GM23338 (cell line): ENCODE results near the gene RPN1. TPM values are rescaled to one million over a fixed set of nuclear protein-coding genes. Genes with fewer than 3 reads are reported as not detected.

Experiments
- ATAC-seq: fragments of 200-7000 bp; cut with Tn5 transposase; 3 replicates; pipeline ENCODE4 v1.9.1; 2020
- DNase-seq: peaks from one replicate; pipeline ENCODE4 v3.0.0-alpha.2; 2015; ENCODE audit warnings: low spot score
- H2AFZ ChIP-seq: fragments of 200-600 bp; sonication (generic); 2 replicates; pipeline ENCODE4 v1.8.0; 2016; ENCODE audit warnings: antibody characterized with exemption, mild to moderate bottlenecking, moderate library complexity
- H3F3A ChIP-seq: fragments of 200-600 bp; sonication (generic); replicated peaks from 2 replicates; pipeline ENCODE4 v1.8.0; 2017; ENCODE audit warnings: antibody characterized with exemption, mixed run types, low read depth
- H3K27ac ChIP-seq: fragments of 200-600 bp; sonication (generic); 2 replicates; pipeline ENCODE4 v1.6.1; 2016; ENCODE audit warnings: low read depth
- H3K27me3 ChIP-seq: fragments of 200-600 bp; sonication (generic); 2 replicates; pipeline ENCODE4 v1.8.0; 2016; ENCODE audit warnings: mild to moderate bottlenecking, mixed run types, moderate library complexity; ENCODE audit not compliant: insufficient read depth
- H3K36me3 ChIP-seq: fragments of 200-600 bp; sonication (generic); 2 replicates; pipeline ENCODE4 v1.8.0; 2016; ENCODE audit warnings: mild to moderate bottlenecking; ENCODE audit not compliant: insufficient read depth
- H3K4me1 ChIP-seq: fragments of 200-600 bp; sonication (generic); 2 replicates; pipeline ENCODE4 v1.8.0; 2016; ENCODE audit warnings: mild to moderate bottlenecking, moderate library complexity; ENCODE audit not compliant: insufficient read depth
- H3K4me2 ChIP-seq: fragments of 200-600 bp; sonication (generic); 2 replicates; pipeline ENCODE4 v1.7.1; 2017; ENCODE audit warnings: mixed run types
- H3K4me3 ChIP-seq: fragments of 200-600 bp; sonication (generic); 2 replicates; pipeline ENCODE4 v1.6.1; 2016; ENCODE audit warnings: mixed run types
- H3K79me2 ChIP-seq: fragments of 200-600 bp; sonication (generic); replicated peaks from 2 replicates; pipeline ENCODE4 v1.8.0; 2017; ENCODE audit warnings: mild to moderate bottlenecking; ENCODE audit not compliant: insufficient read depth
- H3K9me2 ChIP-seq: fragments of 200-600 bp; sonication (generic); 2 replicates; pipeline ENCODE4 v1.8.0; 2017; ENCODE audit not compliant: insufficient read depth
- H4K20me1 ChIP-seq: fragments of 200-600 bp; sonication (generic); replicated peaks from 2 replicates; pipeline ENCODE4 v1.8.0; 2017; ENCODE audit warnings: mild to moderate bottlenecking; ENCODE audit not compliant: insufficient read depth
- H3K27ac Mint-ChIP-seq: 2 replicates; pipeline ENCODE4 v1.8.0; 2020; ENCODE audit warnings: inconsistent platforms, mild to moderate bottlenecking, moderate library complexity, mixed read lengths
- H3K27me3 Mint-ChIP-seq: 3 replicates; pipeline ENCODE4 v1.8.0; 2022; ENCODE audit warnings: low read depth, mild to moderate bottlenecking, moderate library complexity, mixed read lengths, inconsistent platforms; ENCODE audit not compliant: insufficient read depth, poor library complexity
- H3K36me3 Mint-ChIP-seq: 3 replicates; pipeline ENCODE4 v1.8.0; 2021; ENCODE audit warnings: low read depth, mild to moderate bottlenecking, inconsistent platforms, moderate library complexity, mixed read lengths
- H3K4me1 Mint-ChIP-seq: 3 replicates; pipeline ENCODE4 v1.8.0; 2020; ENCODE audit warnings: mild to moderate bottlenecking, inconsistent platforms, mixed read lengths
- H3K4me3 Mint-ChIP-seq: 3 replicates; pipeline ENCODE4 v1.8.0; 2021; ENCODE audit warnings: moderate library complexity, mild to moderate bottlenecking, inconsistent platforms, mixed read lengths
- H3K9me3 Mint-ChIP-seq: 3 replicates; pipeline ENCODE4 v1.8.0; 2020; ENCODE audit warnings: moderate library complexity, mild to moderate bottlenecking, inconsistent platforms, mixed read lengths
- CREB1 ChIP-seq: fragments of 250-450 bp; sonication (Bioruptor Pico); IDR thresholded peaks from 2 replicates; pipeline ENCODE4 v1.5.0; 2020; ENCODE audit warnings: low read depth, mild to moderate bottlenecking, moderate library complexity
- EZH2 ChIP-seq: fragments of 200-600 bp; sonication (generic); IDR thresholded peaks from one replicate; pipeline ENCODE4 v1.8.0; 2017; ENCODE audit warnings: antibody characterized with exemption, mild to moderate bottlenecking, low read depth; ENCODE audit not compliant: unreplicated experiment
- JUNB ChIP-seq: IDR thresholded peaks from one replicate; pipeline ENCODE4 v1.6.1; 2016; ENCODE audit warnings: antibody characterized with exemption; ENCODE audit not compliant: unreplicated experiment
- POLR2AphosphoS5 ChIP-seq: IDR thresholded peaks from 2 replicates; pipeline ENCODE4 v1.6.1; 2016; ENCODE audit warnings: antibody characterized with exemption, low read depth
- STAT1 ChIP-seq: IDR thresholded peaks from one replicate; pipeline ENCODE4 v1.6.1; 2016; ENCODE audit warnings: antibody characterized with exemption; ENCODE audit not compliant: unreplicated experiment
- ZNF114 ChIP-seq: fragments of 250-450 bp; sonication (Bioruptor Pico); IDR thresholded peaks from 2 replicates; pipeline ENCODE4 v1.5.0; 2020; ENCODE audit warnings: mild to moderate bottlenecking, moderate library complexity
- long read RNA-seq: library from polyadenylated mRNA; unstranded; transcript quantifications from one replicate; pipeline ENCODE4 v2.0.0, GENCODE V29; 2020; ENCODE audit not compliant: unreplicated experiment
- polyA plus RNA-seq: library from polyadenylated mRNA; unstranded; fragments of >200 nt; fragmentation: Nextera tagmentation; extraction: Ambion mirVana; gene quantifications from 2 replicates; pipeline ENCODE4 v1.2.1, GENCODE V29; 2016
- total RNA-seq: library from RNA; depleted of rRNA; stranded (reverse); fragments of >200 nt; shearing (Covaris generic); gene quantifications from 2 replicates; pipeline ENCODE4 v1.2.3, GENCODE V29; 2014; rRNA removed
- TF ChIP-seq, protein P1 (sequence below): IDR thresholded peaks from 2 replicates; pipeline ENCODE4 v1.6.1; 2016; ENCODE audit warnings: antibody characterized with exemption
- TF ChIP-seq, protein P2 (sequence below): IDR thresholded peaks from one replicate; pipeline ENCODE4 v1.6.1; 2018; ENCODE audit warnings: antibody characterized with exemption; ENCODE audit not compliant: unreplicated experiment

RPN1 gene
- total RNA-seq (218 and 231 TPM in 2 replicates), polyA plus RNA-seq (108 and 111 TPM in 2 replicates)
- long read RNA-seq, transcript RPN1-201 (10 exons, 2,314 nt) = major isoform, 65 of 84 reads
- long read RNA-seq, partial matches to known transcripts = 16 of 84 reads
- long read RNA-seq, other reads (novel, unspliced or antisense) = 3 of 84 reads

DNA sequence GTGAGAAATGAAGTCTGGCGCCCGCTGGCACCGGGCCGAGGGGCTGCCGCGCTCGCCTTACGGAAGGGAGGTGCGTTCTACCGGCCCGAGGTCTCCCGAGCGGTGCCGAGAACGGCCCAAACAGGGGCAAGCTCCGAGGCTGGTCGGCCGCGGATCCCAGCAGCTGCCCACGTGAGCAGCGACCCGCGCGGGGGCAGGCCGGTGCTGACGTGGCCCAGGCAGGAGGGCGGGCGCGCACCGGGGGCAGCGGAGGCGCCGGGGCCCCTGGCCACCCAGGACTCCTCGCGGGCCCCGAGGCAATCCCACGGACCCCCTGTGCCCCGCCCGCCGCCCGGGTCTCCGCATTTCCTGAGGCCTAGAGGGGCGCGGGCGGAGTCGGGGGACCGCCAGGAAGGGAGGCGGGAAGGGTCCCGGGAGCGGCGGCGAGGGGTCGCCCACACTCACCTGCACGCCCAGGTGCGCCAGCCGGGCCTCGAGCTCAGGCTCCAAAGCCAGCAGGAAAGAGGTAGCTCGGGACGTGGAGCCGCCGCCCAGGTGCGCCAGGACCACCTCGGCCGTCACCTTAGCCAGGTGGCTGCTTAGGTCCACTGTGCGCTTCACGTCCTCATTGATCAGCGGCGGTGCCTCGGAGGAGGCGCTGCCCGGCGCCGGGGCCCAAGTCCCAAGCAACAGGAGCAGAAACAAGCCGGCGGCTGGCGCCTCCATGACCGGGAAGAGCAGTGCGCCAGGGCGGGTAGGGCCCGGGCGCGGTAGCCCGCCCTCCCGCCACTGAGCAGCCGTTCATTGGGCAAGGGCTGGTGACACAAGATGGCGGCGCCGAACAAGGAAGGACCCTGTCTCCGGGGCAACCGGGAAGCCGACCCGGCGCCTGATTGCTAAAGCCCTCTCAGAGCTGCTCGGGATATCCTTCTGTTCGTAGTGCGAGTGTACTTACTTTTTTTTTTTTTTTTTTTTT lies at the start of gene RPN1:
Gene RPN1 (minus strand): TSS at position 723 of the 955 bp plus-strand sequence. CDS start 18 bp downstream, at position 705.
- Histone ChIP-seq H3K79me2 (peaks cover 52% of the 10 kb centered on the region), H3K36me3 (no peaks in the 10 kb centered on the region; the same call in 1 of the 2 replicates), H3K27ac (peak within 1 kb of the TSS; percentile 92), H4K20me1 (peaks cover 27% of the 10 kb centered on the region; the same call in 1 of the 2 replicates), H3K27me3 (no peaks in the 10 kb centered on the region), H3K4me2 (peak within 1 kb of the TSS; percentile 91), H3K9me2 (peaks cover 6% of the 10 kb centered on the region; the same call in 1 of the 2 replicates), H3K4me1 (peaks cover 9% of the 10 kb centered on the region), H2AFZ (peak within 1 kb of the TSS; percentile 81; the same call in 1 of the 2 replicates), H3K4me3 (peak within 1 kb of the TSS; percentile 82), H3F3A (peaks cover 6% of the 10 kb centered on the region; the same call in 1 of the 2 replicates)
- Mint-ChIP-seq H3K27me3 (peaks cover 6% of the 10 kb centered on the region), H3K4me1 (peaks cover 10% of the 10 kb centered on the region; the same call in 2 of the 3 replicates), H3K4me3 (peak within 1 kb of the TSS; percentile 82), H3K36me3 (no peaks in the 10 kb centered on the region; the same call in 1 of the 3 replicates), H3K9me3 (peaks cover 3% of the 10 kb centered on the region), H3K27ac (peak within 1 kb of the TSS; percentile 92)
- peak; percentile 96 for DNase-seq
- TF ChIP-seq EZH2 (no peak), POLR2AphosphoS5 (peak; percentile 86), JUNB (no peak), CREB1 (CRISPR knock-in tag) (peak; percentile 95), ZNF114 (CRISPR knock-in tag) (no peak)
- TF ChIP-seq, protein P1, sequence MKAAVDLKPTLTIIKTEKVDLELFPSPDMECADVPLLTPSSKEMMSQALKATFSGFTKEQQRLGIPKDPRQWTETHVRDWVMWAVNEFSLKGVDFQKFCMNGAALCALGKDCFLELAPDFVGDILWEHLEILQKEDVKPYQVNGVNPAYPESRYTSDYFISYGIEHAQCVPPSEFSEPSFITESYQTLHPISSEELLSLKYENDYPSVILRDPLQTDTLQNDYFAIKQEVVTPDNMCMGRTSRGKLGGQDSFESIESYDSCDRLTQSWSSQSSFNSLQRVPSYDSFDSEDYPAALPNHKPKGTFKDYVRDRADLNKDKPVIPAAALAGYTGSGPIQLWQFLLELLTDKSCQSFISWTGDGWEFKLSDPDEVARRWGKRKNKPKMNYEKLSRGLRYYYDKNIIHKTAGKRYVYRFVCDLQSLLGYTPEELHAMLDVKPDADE = peak; percentile 29; the same call in 1 of the 2 replicates
- ATAC-seq = peak; percentile 96

DNA sequence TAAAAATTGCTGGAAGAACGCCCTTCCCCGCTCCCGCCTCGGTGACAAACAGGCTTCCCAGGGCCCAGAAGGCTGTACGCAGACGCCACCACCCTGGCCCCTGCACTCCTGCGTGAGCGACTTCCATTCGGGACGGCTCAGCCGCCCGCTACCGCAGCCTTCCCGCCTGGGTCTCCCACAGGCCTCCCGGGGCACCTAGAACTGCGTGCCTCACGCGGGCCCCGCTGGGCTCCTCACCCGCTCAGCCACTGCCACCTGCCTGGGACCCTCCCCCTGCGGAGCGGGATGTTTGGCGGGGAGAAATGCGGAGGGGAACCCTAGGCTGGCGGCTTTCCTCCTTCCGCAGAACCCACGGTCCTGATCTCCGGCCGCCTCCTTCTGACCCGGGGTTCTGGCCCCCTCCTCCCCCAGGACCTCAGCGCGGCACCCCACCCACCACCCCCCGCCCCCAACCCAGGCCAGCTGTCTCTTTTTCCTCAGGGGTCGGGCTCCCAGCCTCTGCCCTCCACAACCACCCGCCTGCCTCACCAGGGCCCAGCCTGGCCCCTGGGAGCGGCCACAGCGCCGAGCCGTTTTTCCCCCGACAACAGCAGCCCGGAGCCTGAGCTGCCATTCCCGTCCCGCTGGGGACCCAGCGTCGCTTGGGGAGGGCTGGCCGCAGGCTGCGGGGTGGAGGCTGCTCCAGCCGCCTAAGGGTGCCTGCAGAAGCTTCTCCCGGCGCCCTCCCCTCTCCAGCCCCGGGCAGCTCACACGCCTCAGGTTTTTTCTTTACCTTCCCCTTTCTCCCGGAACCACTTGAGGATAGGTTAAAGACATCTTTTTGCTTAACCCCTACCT lies 47.8 kb upstream of the RPN1 start:
- no peaks in the 10 kb centered on the region for H4K20me1 ChIP-seq
- no peaks in the 10 kb centered on the region for H3K36me3 ChIP-seq
- peak overlapping the region; percentile 75 for H3K4me3 ChIP-seq
- no peak for TF ChIP-seq STAT1
- peak; percentile 39 for TF ChIP-seq EZH2
- TF ChIP-seq, protein P2, sequence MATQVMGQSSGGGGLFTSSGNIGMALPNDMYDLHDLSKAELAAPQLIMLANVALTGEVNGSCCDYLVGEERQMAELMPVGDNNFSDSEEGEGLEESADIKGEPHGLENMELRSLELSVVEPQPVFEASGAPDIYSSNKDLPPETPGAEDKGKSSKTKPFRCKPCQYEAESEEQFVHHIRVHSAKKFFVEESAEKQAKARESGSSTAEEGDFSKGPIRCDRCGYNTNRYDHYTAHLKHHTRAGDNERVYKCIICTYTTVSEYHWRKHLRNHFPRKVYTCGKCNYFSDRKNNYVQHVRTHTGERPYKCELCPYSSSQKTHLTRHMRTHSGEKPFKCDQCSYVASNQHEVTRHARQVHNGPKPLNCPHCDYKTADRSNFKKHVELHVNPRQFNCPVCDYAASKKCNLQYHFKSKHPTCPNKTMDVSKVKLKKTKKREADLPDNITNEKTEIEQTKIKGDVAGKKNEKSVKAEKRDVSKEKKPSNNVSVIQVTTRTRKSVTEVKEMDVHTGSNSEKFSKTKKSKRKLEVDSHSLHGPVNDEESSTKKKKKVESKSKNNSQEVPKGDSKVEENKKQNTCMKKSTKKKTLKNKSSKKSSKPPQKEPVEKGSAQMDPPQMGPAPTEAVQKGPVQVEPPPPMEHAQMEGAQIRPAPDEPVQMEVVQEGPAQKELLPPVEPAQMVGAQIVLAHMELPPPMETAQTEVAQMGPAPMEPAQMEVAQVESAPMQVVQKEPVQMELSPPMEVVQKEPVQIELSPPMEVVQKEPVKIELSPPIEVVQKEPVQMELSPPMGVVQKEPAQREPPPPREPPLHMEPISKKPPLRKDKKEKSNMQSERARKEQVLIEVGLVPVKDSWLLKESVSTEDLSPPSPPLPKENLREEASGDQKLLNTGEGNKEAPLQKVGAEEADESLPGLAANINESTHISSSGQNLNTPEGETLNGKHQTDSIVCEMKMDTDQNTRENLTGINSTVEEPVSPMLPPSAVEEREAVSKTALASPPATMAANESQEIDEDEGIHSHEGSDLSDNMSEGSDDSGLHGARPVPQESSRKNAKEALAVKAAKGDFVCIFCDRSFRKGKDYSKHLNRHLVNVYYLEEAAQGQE = no peak
- peak; percentile 19; the same call in 1 of the 2 replicates for TF ChIP-seq POLR2AphosphoS5
- peak overlapping the region; percentile 97 for H2AFZ ChIP-seq
- Mint-ChIP-seq H3K9me3 (no peaks in the 10 kb centered on the region; the same call in 2 of the 3 replicates), H3K4me1 (peaks cover 5% of the 10 kb centered on the region; the same call in 2 of the 3 replicates), H3K36me3 (no peaks in the 10 kb centered on the region), H3K27me3 (peaks cover 11% of the 10 kb centered on the region), H3K4me3 (peak overlapping the region; percentile 66), H3K27ac (no peak overlapping the region)
- no peaks in the 10 kb centered on the region for H3K9me2 ChIP-seq
- no peaks in the 10 kb centered on the region for H3F3A ChIP-seq
- H3K79me2 ChIP-seq = no peaks in the 10 kb centered on the region
- peak overlapping the region; percentile 93 for H3K4me2 ChIP-seq
- DNase-seq (peak; percentile 71), ATAC-seq (peak; percentile 88)
- no peak overlapping the region for H3K27ac ChIP-seq
- H3K4me1 ChIP-seq = no peaks in the 10 kb centered on the region; the same call in 1 of the 2 replicates
- peaks cover 22% of the 10 kb centered on the region; the same call in 1 of the 2 replicates for H3K27me3 ChIP-seq
